HCT116 (cell line): ENCODE measurements around the gene MAPK8. TPM values are rescaled to one million over a fixed set of nuclear protein-coding genes. Genes with fewer than 3 reads are reported as not detected.

Experiments used
- ATAC-seq: fragments of 200-7000 bp; cut with Tn5 transposase; 2 replicates; pipeline ENCODE4 v1.9.1; 2020; ENCODE audit warnings: mild to moderate bottlenecking, moderate library complexity
- BruUV-seq: library from RNA; stranded (reverse); fragments of 400-500 nt; replicated peaks from 2 replicates; lab custom pipeline; 2021; lab: Mats Ljungman, UMichigan
- CTCF ChIA-PET: fragments of 300-600 bp; sonication (Branson Sonifier 250); formaldehyde crosslinking; loops from one replicate; lab custom pipeline; 2021; ENCODE audit warnings: antibody characterized with exemption; lab: Charles Lee
- POLR2A ChIA-PET: fragments of 300-600, 350-600 bp; sonication (Branson Sonifier 250); formaldehyde crosslinking; loops from one replicate; lab custom pipeline; 2021; ENCODE audit warnings: antibody characterized with exemption; lab: Charles Lee
- RAD21 ChIA-PET, 2 experiments: fragments of 300-600 bp; sonication (Branson Sonifier 250); formaldehyde crosslinking; loops; one replicate each; lab custom pipeline; 2023; ENCODE audit warnings: low total read pairs in 2 of 2; ENCODE audit not compliant: uncharacterized antibody in 2 of 2, unreplicated experiment in 2 of 2, low non-redundant PET in 1 of 2; lab: Charles Lee
- DNase-seq: peaks from one replicate; pipeline ENCODE4 v3.0.0-alpha.2; 2010; ENCODE audit warnings: low read depth, low spot score
- H2AFZ ChIP-seq: fragments of 200-600 bp; shearing (Covaris generic), sonication (generic); 2 replicates; pipeline ENCODE4 v1.6.1; 2017; ENCODE audit warnings: low read depth, mixed run types, mixed read lengths, antibody characterized with exemption, low read length; ENCODE audit not compliant: poor library complexity, severe bottlenecking
- H3K27ac ChIP-seq: 2 replicates; pipeline ENCODE4 v1.5.1; 2012; ENCODE audit warnings: low read depth, low read length
- H3K27me3 ChIP-seq: fragments of 200-600 bp; sonication (generic); 2 replicates; pipeline ENCODE4 v1.6.1; 2016; ENCODE audit warnings: mixed run types, low read length, mixed read lengths; ENCODE audit not compliant: insufficient read depth
- H3K36me3 ChIP-seq, 2 experiments: fragments of 200-500 bp in 1 of 2; fragments of 200-600 bp in 1 of 2; sonication (Bioruptor generic) in 1 of 2; sonication (generic) in 1 of 2; 2 replicates each; pipeline versions ENCODE4 v1.5.1 to v1.6.1; 2014 to 2016; ENCODE audit warnings: low read length in 2 of 2, inconsistent platforms in 1 of 2, mixed read lengths in 1 of 2, mixed run types in 1 of 2; ENCODE audit not compliant: insufficient read depth in 2 of 2, control insufficient read depth in 1 of 2
- H3K4me1 ChIP-seq, 2 experiments: fragments of 200-600 bp in 1 of 2; sonication (generic) in 1 of 2; 2 replicates each; pipeline versions ENCODE4 v1.5.1 to v1.6.1; 2012 to 2017; ENCODE audit warnings: low read length in 2 of 2, inconsistent platforms in 1 of 2, mild to moderate bottlenecking in 1 of 2, mixed read lengths in 1 of 2, mixed run types in 1 of 2, moderate library complexity in 1 of 2; ENCODE audit not compliant: insufficient read depth in 2 of 2, control insufficient read depth in 1 of 2
- H3K4me2 ChIP-seq: fragments of 200-600 bp; sonication (generic); 2 replicates; pipeline ENCODE4 v1.6.1; 2017; ENCODE audit warnings: mixed run types, low read length, mixed read lengths
- H3K4me3 ChIP-seq, 2 experiments: fragments of 200-600 bp in 1 of 2; sonication (generic) in 1 of 2; replicated peaks in 1 of 2; 2 replicates each; pipeline ENCODE4 v1.5.1; 2011 to 2016; ENCODE audit warnings: low read length in 2 of 2, control low read depth in 1 of 2, low read depth in 1 of 2, mild to moderate bottlenecking in 1 of 2, mixed read lengths in 1 of 2, mixed run types in 1 of 2
- H3K79me2 ChIP-seq: fragments of 200-600 bp; sonication (generic); 2 replicates; pipeline ENCODE4 v1.6.1; 2017; ENCODE audit warnings: mild to moderate bottlenecking, mixed run types, low read length, moderate library complexity, mixed read lengths; ENCODE audit not compliant: insufficient read depth
- H3K9ac ChIP-seq: fragments of 200-600 bp; sonication (generic); 2 replicates; pipeline ENCODE4 v1.6.1; 2016; ENCODE audit warnings: low read length, mixed read lengths
- H3K9me2 ChIP-seq: fragments of 200-600 bp; sonication (generic), shearing (Covaris generic); 2 replicates; pipeline ENCODE4 v1.6.1; 2017; ENCODE audit warnings: mixed run types, mild to moderate bottlenecking, moderate library complexity; ENCODE audit not compliant: insufficient read depth
- H3K9me3 ChIP-seq, 2 experiments: fragments of 200-500 bp in 1 of 2; fragments of 200-600 bp in 1 of 2; sonication (Bioruptor generic) in 1 of 2; sonication (generic) in 1 of 2; 2 replicates each; pipeline ENCODE4 v1.6.1; 2014 to 2017; ENCODE audit warnings: low read length in 2 of 2, mixed read lengths in 2 of 2, inconsistent platforms in 1 of 2, low read depth in 1 of 2, mild to moderate bottlenecking in 1 of 2, mixed run types in 1 of 2, moderate library complexity in 1 of 2; ENCODE audit not compliant: control insufficient read depth in 1 of 2, insufficient read depth in 1 of 2
- H4K20me1 ChIP-seq: fragments of 200-600 bp; sonication (generic), shearing (Covaris generic); 2 replicates; pipeline ENCODE4 v1.6.1; 2017; ENCODE audit warnings: mixed run types, mild to moderate bottlenecking, moderate library complexity; ENCODE audit not compliant: insufficient read depth
- CEBPB ChIP-seq: IDR thresholded peaks from 2 replicates; pipeline ENCODE4 v1.6.1; 2012; ENCODE audit warnings: low read depth
- EGR1 ChIP-seq: IDR thresholded peaks from 2 replicates; pipeline ENCODE4 v1.6.1; 2012; ENCODE audit warnings: low read depth
- ELF1 ChIP-seq: IDR thresholded peaks from 2 replicates; pipeline ENCODE4 v1.6.1; 2012; ENCODE audit warnings: low read depth, borderline replicate concordance
- FOSL1 ChIP-seq: IDR thresholded peaks from 2 replicates; pipeline ENCODE4 v1.6.1; 2012; ENCODE audit warnings: low read depth
- JUND ChIP-seq: IDR thresholded peaks from 2 replicates; pipeline ENCODE4 v1.6.1; 2012
- MAX ChIP-seq: IDR thresholded peaks from 2 replicates; pipeline ENCODE4 v1.6.1; 2012
- POLR2AphosphoS5 ChIP-seq: IDR thresholded peaks from 2 replicates; pipeline ENCODE4 v1.6.1; 2011; ENCODE audit warnings: mild to moderate bottlenecking, low read depth, low read length, moderate library complexity
- SIN3A ChIP-seq: IDR thresholded peaks from 2 replicates; pipeline ENCODE4 v1.6.1; 2012; ENCODE audit warnings: low read depth
- SP1 ChIP-seq: IDR thresholded peaks from 2 replicates; pipeline ENCODE4 v1.6.1; 2012; ENCODE audit warnings: low read depth
- TCF7L2 ChIP-seq: IDR thresholded peaks from 2 replicates; pipeline ENCODE4 v1.7.0; 2011; ENCODE audit warnings: borderline replicate concordance, inconsistent platforms; ENCODE audit not compliant: insufficient read depth, insufficient read length; ENCODE audit errors: extremely low read depth
- YY1 ChIP-seq: IDR thresholded peaks from 2 replicates; pipeline ENCODE4 v1.6.1; 2011; ENCODE audit warnings: low read length, low read depth, moderate library complexity, mild to moderate bottlenecking; ENCODE audit not compliant: insufficient replicate concordance; ENCODE audit errors: extremely low read depth
- ZBTB33 ChIP-seq: IDR thresholded peaks from 2 replicates; pipeline ENCODE4 v1.6.1; 2011; ENCODE audit warnings: mild to moderate bottlenecking, low read length, moderate library complexity; ENCODE audit not compliant: insufficient replicate concordance; ENCODE audit errors: extremely low read depth
- ZFX ChIP-seq: fragments of 450-650 bp; IDR thresholded peaks from 2 replicates; pipeline ENCODE4 v1.6.1; 2017
- ZNF274 ChIP-seq: fragments of 200-500 bp; sonication (Bioruptor generic); IDR thresholded peaks from 2 replicates; pipeline ENCODE4 v1.6.1; 2014; ENCODE audit warnings: mild to moderate bottlenecking, low read depth, low read length, inconsistent platforms
- intact Hi-C: fragments of 100-400 bp; cut with micrococcal nuclease; formaldehyde crosslinking; loops from 2 replicates; pipeline ENCODE4 v1.10.0; 2022
- total RNA-seq: library from RNA; stranded (reverse); gene quantifications from one replicate; pipeline ENCODE4 v1.2.1, GENCODE V29; 2021; ENCODE audit not compliant: unreplicated experiment
- TF ChIP-seq, protein P1 (sequence below): IDR thresholded peaks from 2 replicates; pipeline ENCODE4 v1.6.1; 2012

Gene MAPK8
- total RNA-seq, 1 experiment from 2014 or later = 71.0 TPM

DNA sequence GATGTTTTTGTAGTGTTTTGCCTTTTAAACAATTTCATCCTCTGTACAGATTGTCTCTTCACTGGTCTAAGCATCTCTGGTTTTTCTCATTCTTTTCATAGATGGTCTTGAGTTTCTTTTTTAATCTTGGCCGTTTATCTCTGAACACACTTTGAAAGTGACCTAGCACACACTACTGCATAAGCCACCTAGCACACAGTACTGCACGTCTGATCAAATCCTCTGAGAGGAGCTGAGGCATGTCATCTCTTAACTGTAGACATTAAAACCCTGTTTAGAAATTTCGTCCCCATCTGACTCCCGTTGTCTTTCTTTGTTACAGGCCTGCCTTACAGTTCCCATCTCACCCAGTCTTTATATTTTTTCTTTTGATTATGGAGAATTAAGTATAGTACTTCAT, 100.2 kb downstream of the MAPK8 start:
- DNase-seq = no peak
- Histone ChIP-seq H3K27ac (no peak overlapping the region), H2AFZ (no peak overlapping the region), H3K9me2 (no peaks in the 10 kb centered on the region), H4K20me1 (no peaks in the 10 kb centered on the region), H3K79me2 (no peaks in the 10 kb centered on the region)
- RAD21 ChIA-PET = no interaction called here
- intact Hi-C loops = no loop called here
- TF ChIP-seq SP1 (no peak), POLR2AphosphoS5 (no peak), TCF7L2 (no peak), ZNF274 (no peak), ELF1 (no peak), YY1 (no peak), CEBPB (no peak), ZFX (no peak), ZBTB33 (no peak), SIN3A (no peak), JUND (no peak), FOSL1 (no peak), EGR1 (no peak), MAX (no peak)
- TF ChIP-seq, protein P1, sequence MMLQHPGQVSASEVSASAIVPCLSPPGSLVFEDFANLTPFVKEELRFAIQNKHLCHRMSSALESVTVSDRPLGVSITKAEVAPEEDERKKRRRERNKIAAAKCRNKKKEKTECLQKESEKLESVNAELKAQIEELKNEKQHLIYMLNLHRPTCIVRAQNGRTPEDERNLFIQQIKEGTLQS = no peak
- TF ChIP-seq, all 23 proteins: peak for 0
- H3K9me3 ChIP-seq = no peaks in the 10 kb centered on the region
- POLR2A ChIA-PET = interaction anchor here (1.0 kb wide), 1 partner anchor 30 kb away, joined by 3 read pairs; no protein-coding TSS in a partner anchor
- no peak overlapping the region for H3K4me3 ChIP-seq
- H3K4me1 ChIP-seq = peaks cover 0 to 13% of the 10 kb centered on the region in 2 experiments; a peak in 2 of 4 replicates
- ATAC-seq = 0 out of 2 replicates have a peak, but pooled peaks have one; percentile 30
- H3K4me2 ChIP-seq = peak overlapping the region; percentile 39
- no peak overlapping the region for H3K9ac ChIP-seq
- H3K36me3 ChIP-seq = 0 out of 4 replicates have a peak, but pooled peaks cover 0 to 10% of the 10 kb centered on the region in 2 experiments
- no TSS peak for BruUV-seq
- no peaks in the 10 kb centered on the region for H3K27me3 ChIP-seq
- CTCF ChIA-PET = no interaction called here
